MCF 10A (cell line): ENCODE results near the gene CITED2. TPM values are rescaled to one million over a fixed set of nuclear protein-coding genes. Genes with fewer than 3 reads are reported as not detected.

ENCODE experiments used
- BruUV-seq: library from RNA; stranded (reverse); fragments of 400-500 nt; replicated peaks from 2 replicates; lab custom pipeline; 2021; lab: Mats Ljungman, UMichigan
- CTCF ChIA-PET: fragments of 300-600 bp; sonication (Branson Sonifier 250); formaldehyde crosslinking; extraction: SDS; loops from one replicate; lab custom pipeline; 2021; ENCODE audit warnings: antibody characterized with exemption, inconsistent platforms; lab: Yijun Ruan, JAX
- POLR2A ChIA-PET: fragments of 300-600, 350-650 bp; sonication (Branson Sonifier 250); formaldehyde crosslinking; extraction: SDS; loops from one replicate; lab custom pipeline; 2020; ENCODE audit warnings: antibody characterized with exemption, inconsistent platforms; lab: Yijun Ruan, JAX
- DNase-seq: peaks from one replicate; pipeline ENCODE4 v3.0.0-alpha.2; 2018; ENCODE audit not compliant: unreplicated experiment
- H3K27ac Mint-ChIP-seq: one replicate; pipeline ENCODE4 v1.8.0; 2022; ENCODE audit warnings: mild to moderate bottlenecking, low read depth, mixed read lengths; ENCODE audit not compliant: unreplicated experiment
- H3K27me3 Mint-ChIP-seq: one replicate; pipeline ENCODE4 v1.8.0; 2022; ENCODE audit warnings: mixed read lengths; ENCODE audit not compliant: insufficient read depth, unreplicated experiment
- H3K36me3 Mint-ChIP-seq: one replicate; pipeline ENCODE4 v1.8.0; 2022; ENCODE audit warnings: mild to moderate bottlenecking, moderate library complexity, mixed read lengths; ENCODE audit not compliant: insufficient read depth, unreplicated experiment
- H3K4me1 Mint-ChIP-seq: one replicate; pipeline ENCODE4 v1.8.0; 2022; ENCODE audit warnings: mixed read lengths; ENCODE audit not compliant: insufficient read depth, unreplicated experiment
- H3K4me3 Mint-ChIP-seq: one replicate; pipeline ENCODE4 v1.8.0; 2022; ENCODE audit warnings: mild to moderate bottlenecking, moderate library complexity, mixed read lengths; ENCODE audit not compliant: unreplicated experiment
- H3K9me3 Mint-ChIP-seq: one replicate; pipeline ENCODE4 v1.8.0; 2022; ENCODE audit warnings: mixed read lengths; ENCODE audit not compliant: unreplicated experiment
- intact Hi-C: fragments of 100-400 bp; cut with micrococcal nuclease; formaldehyde crosslinking; loops from 2 replicates; pipeline ENCODE4 v1.14.1; 2022
- total RNA-seq: library from RNA; stranded (reverse); gene quantifications from 2 replicates; pipeline ENCODE4 v1.2.3, GENCODE V29; 2022
- TF ChIP-seq, protein P1 (sequence below): fragments of 200-600 bp; IDR thresholded peaks from one replicate; pipeline ENCODE4 v1.8.0; 2022; ENCODE audit warnings: antibody characterized with exemption, mild to moderate bottlenecking; ENCODE audit not compliant: unreplicated experiment

Gene CITED2
- total RNA-seq, 1 experiment from 2014 or later = 50.4 TPM

DNA sequence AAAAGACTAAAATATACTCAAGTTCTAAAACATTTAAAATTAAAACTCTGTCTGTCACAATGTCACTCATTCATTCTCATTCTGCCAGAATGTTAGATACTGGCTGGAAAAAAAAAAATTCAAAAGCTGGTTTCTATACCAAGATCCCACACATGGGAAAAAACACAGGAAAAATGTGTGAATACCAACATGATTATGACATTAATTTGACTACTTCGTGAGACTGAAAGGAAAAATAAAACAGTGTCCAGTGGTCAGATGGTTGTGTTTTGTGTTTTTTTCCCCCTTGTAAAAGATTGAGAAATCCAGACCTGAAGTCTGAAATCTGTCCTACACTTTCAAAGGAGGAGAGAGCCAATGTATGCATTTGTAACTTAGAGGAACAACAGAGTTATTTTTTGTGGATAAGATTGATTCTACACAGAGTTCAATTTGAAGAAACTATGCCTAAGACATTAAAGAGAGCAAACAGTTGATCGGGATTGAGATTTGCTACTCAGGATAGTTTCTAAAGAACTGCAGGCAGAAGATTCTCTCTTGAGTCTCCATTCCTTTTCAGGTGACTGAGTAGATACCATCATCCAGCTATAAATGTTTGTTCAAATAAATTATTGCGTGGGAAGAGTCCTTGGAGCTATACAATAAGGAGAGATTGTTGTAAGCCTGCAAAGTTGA is 43.5 kb downstream of the CITED2 start:
- intact Hi-C loops = no loop called here
- H3K27ac Mint-ChIP-seq = no peak overlapping the region
- H3K36me3 Mint-ChIP-seq = no peaks in the 10 kb centered on the region
- no TSS peak for BruUV-seq
- no peak overlapping the region for H3K4me3 Mint-ChIP-seq
- CTCF ChIA-PET = interaction anchor here (0.6 kb wide), 1 partner anchor 192 kb away, joined by 3 read pairs; no protein-coding TSS in a partner anchor
- no peaks in the 10 kb centered on the region for H3K27me3 Mint-ChIP-seq
- peaks cover 7% of the 10 kb centered on the region for H3K9me3 Mint-ChIP-seq
- POLR2A ChIA-PET = no interaction called here
- H3K4me1 Mint-ChIP-seq = peaks cover 13% of the 10 kb centered on the region
- TF ChIP-seq, protein P1, sequence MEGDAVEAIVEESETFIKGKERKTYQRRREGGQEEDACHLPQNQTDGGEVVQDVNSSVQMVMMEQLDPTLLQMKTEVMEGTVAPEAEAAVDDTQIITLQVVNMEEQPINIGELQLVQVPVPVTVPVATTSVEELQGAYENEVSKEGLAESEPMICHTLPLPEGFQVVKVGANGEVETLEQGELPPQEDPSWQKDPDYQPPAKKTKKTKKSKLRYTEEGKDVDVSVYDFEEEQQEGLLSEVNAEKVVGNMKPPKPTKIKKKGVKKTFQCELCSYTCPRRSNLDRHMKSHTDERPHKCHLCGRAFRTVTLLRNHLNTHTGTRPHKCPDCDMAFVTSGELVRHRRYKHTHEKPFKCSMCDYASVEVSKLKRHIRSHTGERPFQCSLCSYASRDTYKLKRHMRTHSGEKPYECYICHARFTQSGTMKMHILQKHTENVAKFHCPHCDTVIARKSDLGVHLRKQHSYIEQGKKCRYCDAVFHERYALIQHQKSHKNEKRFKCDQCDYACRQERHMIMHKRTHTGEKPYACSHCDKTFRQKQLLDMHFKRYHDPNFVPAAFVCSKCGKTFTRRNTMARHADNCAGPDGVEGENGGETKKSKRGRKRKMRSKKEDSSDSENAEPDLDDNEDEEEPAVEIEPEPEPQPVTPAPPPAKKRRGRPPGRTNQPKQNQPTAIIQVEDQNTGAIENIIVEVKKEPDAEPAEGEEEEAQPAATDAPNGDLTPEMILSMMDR = no peak
- DNase-seq = no peak

DNA sequence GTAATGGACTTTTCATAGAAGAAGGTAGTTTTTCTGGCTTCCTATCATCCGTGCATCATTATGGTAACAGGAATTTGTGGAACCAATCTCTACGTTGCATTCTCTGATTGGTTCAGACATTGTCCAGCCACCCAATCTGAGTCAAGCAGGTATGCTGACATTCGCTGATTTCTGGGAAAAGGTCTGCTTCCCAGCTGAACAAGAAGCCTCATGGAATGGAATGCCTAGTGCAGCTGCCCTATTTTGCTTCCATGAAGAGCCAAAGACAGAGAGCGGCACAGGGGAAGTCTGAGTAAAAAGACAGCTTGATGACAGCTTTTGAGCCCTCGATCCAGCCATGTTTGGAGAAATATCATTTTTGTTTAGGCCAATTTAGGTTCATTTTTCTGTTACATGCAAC is 44.1 kb downstream of the CITED2 start:
- TF ChIP-seq, protein P1 = no peak
- H3K27ac Mint-ChIP-seq = no peak overlapping the region

GRCh38 chr6:139329224-139329623 is 45.2 kb downstream of the CITED2 start:
- Mint-ChIP-seq H3K36me3 (no peaks in the 10 kb centered on the region), H3K27me3 (no peaks in the 10 kb centered on the region), H3K27ac (no peak overlapping the region), H3K4me3 (no peak overlapping the region), H3K4me1 (peaks cover 4% of the 10 kb centered on the region), H3K9me3 (peaks cover 7% of the 10 kb centered on the region)
- TF ChIP-seq, protein P1 = no peak
- DNase-seq = no peak
- ChIA-PET CTCF (interaction anchor here (0.6 kb wide), 1 partner anchor 505 kb away, joined by 6 read pairs; no protein-coding TSS in a partner anchor), POLR2A (interaction anchor here (0.7 kb wide), 1 partner anchor 13 kb away, joined by 3 read pairs; no protein-coding TSS in a partner anchor)
- BruUV-seq = no TSS peak
- intact Hi-C loops = no loop called here

More for the DNA sequence above, 44.1 kb downstream of the CITED2 start:
- Mint-ChIP-seq H3K9me3 (peaks cover 7% of the 10 kb centered on the region), H3K4me1 (peaks cover 11% of the 10 kb centered on the region), H3K27me3 (no peaks in the 10 kb centered on the region), H3K4me3 (no peak overlapping the region), H3K36me3 (no peaks in the 10 kb centered on the region)
- BruUV-seq = no TSS peak
- CTCF ChIA-PET = no interaction called here
- intact Hi-C loops = no loop called here
- DNase-seq = no peak
- POLR2A ChIA-PET = no interaction called here

DNA sequence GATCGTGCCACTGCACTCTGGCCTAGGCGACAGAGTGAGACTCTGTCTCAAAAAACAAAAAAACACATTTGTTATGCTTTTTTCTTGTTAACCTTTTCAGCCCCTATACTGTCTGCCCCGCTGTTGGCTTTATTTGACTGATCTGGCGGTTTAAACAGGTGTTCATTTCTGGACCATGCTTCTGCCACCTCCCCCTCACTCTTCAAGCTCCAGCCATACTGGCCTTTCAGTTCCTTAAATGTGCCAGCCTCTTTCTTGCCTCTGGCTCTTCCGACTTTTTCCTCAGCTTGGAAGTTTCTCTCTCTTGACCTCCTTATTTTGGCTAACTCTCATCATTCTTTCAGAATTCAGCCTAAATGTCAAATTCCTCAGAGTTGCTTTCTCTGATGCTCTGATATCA is 47.4 kb downstream of the CITED2 start:
- DNase-seq = no peak
- Mint-ChIP-seq H3K4me3 (no peak overlapping the region), H3K27ac (no peak overlapping the region), H3K4me1 (peaks cover 4% of the 10 kb centered on the region), H3K9me3 (peaks cover 7% of the 10 kb centered on the region), H3K36me3 (no peaks in the 10 kb centered on the region), H3K27me3 (no peaks in the 10 kb centered on the region)
- TF ChIP-seq, protein P1 = no peak
- BruUV-seq = no TSS peak
- CTCF ChIA-PET = no interaction called here
- POLR2A ChIA-PET = no interaction called here
- intact Hi-C loops = no loop called here
